Measurements from ENCODE around the gene HOXA3.

The HOXA3 gene

DNA sequence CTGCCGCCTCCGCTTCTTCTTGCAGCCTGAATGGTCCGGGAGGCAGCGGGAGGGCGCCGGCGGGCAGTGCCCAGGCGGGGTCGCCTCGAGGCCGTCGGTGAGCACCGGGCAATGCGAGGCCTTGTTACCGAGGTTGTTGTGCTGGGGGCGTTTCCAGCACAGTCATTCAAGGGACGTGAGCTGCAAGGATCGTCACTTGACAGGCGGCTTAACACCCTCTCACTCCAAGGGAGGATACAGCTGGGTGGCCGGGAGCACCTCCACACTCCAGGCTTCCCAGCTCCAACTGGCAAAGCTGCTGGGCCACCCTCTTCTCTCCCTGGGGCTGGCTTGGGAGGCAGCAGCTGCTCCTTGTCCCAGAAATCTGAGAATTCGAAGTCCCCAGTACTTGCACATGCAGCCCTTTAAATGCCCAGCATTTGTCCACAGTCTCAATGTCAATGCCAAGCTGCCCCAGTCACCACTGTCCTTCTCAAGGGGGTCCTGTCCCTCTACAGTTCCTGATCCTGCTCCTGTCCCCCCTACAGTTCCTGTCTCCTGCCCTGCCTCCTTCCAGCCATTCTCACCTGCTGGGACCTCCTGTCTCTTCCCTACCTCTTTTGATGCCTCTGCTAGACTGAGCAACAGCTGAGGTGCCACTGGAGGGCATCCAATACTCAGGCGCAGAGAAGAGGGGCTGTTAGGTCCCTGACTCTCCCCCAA, 37.1 kb upstream of the HOXA3 start:
- DNase-seq (ENCODE audit: low spot score), result no peak

DNA sequence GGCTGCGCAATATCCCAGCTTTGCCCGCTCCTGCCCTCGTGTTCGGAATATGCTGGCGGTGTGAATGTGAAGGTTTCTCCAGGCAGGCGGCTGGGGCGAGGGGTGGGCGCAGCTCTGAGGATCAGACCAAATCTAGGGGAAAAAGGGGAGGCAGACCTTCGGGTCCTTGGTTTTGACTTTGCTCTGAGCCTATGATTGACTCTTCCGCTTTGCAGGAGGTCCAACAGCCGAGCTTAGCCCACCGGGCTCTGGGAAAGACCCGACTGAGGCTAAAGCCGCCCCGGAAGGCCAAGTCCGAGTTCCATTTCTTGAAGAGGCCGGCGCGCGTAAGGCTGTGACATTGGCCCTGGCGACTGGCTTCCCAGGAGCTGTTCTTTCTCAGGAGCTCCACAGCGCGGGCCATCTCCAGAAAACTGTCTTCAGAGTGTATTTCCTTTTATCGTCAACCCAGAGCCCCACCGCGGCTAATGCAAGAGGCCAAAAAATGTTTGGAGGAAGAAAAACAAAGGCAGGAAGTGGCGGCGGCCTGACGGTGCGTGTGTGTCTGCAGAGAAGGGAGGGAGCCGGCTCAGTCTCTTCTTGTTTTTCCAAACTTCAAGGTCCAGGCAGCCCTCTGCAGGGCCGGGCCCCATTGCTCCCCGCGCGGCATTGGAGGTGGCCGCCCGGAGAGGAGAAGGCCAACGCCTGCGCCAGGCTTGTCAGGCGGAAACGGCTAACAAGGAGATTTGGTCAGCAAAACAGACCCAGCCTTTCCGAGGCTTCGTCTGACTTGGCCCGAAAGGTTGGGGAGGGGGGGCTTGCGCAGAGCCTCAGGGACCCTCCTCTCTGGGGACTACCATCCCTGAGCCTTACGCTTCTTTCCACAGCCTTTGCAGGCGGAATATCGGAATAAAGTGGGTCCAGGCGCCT, 36.3 kb upstream of the HOXA3 start:
- no peak for DNase-seq (ENCODE audit: low spot score)

- no peak for DNase-seq (ENCODE audit: low spot score)
Measured at GRCh38 chr7:27187475-27188385, 35.3 kb upstream of the HOXA3 start.

DNA sequence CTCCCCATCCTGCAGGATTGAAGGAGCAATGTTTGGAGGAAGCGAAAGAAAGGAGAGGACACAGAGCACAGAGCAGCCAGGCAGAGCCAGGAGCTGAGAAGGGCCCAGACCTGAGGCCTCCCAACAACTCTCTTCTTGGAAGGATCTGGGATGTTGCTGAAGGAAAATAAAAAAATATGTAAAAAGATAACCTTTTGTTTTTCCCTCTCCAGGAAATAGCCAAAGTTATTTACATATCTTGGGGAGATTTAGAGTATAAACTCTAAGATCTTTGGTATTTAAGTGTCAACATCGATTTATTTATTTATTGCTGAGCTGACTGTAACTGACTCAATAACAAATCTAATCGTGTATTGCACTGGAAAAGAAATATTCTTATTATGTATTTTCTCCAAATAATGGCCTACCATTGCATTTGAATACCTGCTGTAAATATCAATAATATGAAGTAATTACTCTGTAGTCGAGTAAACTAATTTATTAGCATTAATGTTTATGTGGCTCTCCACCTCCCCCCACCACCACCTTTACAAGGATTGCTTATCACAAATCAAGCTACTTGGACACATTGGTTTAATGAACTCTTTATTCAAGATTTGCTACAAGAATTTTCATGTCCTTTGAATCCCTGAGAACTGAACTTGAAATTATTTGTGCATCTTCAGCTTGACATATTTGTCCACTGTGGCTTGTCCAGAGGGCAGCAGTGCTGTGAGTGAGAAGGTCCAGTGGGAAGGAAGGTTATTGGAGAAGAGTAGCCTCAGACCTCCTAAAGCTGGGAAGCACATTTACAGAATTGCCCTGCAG, 34.5 kb upstream of the HOXA3 start:
- DNase-seq (ENCODE audit: low spot score), result no peak

- no peak for DNase-seq (ENCODE audit: low spot score)
Measured at GRCh38 chr7:27185854-27186667, 33.7 kb upstream of the HOXA3 start.

DNA sequence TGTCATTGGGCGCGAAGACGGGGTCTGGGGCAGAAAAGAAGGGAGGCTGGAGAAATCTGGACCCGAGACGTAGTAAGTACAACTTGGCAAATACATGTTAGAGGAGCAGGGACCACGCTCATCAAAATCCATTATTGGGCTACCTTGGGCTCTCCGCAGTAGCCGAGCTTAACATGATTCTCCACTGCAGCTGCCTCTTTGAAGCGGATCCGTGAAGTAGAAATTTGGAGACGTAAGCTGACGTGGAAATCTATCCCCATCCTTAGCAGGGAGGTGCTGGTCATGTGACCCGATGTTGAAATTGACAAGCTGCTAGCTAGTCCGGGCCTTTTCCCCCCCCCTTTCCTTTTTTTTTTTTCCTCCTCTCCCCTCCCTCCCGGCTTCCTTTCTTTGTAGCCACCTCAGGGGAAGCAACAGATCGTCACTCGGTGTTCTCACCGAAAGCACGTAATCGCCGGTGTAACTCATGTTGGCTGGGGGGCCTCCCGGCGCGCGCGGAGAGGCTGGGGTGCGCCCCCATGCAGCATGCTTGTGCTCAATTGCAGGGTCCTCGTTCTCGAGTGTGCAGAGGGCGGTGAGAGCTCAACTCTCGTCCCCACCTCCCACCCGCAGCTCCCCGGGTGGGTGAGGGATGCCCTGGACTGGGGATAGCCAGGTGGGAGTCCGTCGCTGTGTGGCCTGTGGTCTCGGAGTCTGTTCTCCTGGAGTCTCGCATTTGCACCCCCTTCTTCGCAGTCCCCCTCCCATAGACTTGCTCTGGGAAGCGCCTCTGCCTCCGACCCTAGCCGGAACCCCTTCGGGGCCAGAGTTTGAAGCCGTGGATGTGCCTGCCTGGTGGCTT, 32.9 kb upstream of the HOXA3 start, which contains the start of gene HOXA11:
Gene HOXA11, minus strand, starts transcription at position 220 of the 841 bp plus-strand sequence. Its CDS starts 88 bp downstream, at position 132.
- DNase-seq (ENCODE audit: low spot score), result no peak

DNA sequence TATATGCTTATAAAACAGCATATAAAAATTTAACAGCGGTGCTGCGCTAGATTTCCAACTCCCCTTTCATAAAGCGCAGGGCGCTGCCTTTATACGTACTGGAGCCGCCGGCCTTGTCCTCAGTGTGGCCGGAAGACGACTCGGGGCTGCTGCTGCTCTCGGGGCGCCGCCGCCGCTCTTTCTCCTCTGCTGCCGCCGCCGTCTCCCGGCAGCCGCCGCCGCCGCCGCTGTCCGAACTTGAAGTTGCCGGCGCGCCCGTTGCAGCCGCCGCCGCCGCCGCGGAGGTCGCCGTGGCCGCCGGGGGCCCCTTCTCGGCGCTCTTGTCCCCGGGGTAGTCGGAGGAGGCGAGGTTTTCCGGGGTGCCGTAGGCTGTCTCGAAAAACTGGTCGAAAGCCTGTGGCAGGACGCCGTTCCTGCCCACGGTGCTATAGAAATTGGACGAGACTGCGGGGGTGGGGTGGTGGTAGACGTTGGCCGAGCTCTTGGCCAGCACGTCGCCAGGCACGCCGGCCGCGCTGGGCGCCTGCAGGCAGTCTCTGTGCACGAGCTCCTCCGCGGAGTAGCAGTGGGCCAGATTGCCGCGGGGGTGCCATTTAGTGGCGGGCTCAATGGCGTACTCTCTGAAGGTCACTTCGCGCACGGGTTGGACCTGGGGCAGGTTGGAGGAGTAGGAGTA, 32.1 kb upstream of the HOXA3 start:
- DNase-seq (ENCODE audit: low spot score), result no peak

DNA sequence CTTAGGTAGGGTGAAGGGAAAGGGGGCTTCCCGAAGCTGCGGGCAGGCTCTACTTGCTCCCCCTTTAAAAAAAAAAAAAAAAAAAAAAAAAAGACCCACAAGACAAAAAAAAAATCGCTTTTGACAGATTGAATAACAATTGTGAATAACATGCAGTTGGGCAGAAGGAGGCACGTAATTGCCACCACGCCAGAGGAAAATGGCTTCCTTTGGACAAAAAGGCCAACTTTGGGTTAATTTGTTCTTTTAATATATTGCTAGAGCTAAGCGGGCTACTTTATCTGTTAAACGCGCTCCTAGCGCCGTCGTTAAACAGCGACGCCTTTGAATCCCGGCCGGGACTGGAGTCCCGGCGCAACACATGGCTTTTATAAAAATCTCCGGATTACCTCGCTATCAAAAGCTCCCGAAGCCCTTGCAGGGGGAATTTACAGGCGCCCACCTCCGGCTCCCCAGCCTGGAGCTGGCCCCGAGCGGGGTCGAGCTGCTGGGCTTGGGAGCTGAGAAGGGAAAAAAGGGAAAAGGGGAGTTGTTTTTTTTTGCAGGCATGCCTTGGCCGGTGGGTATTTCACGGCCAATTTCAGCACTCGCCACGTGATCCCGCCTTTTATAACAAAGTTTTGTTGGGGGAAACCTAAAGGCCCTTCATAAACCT, 31.4 kb upstream of the HOXA3 start:
- no peak for DNase-seq (ENCODE audit: low spot score)

- DNase-seq (ENCODE audit: low spot score), result no peak
Measured at GRCh38 chr7:27182861-27183681, 30.7 kb upstream of the HOXA3 start.

DNA sequence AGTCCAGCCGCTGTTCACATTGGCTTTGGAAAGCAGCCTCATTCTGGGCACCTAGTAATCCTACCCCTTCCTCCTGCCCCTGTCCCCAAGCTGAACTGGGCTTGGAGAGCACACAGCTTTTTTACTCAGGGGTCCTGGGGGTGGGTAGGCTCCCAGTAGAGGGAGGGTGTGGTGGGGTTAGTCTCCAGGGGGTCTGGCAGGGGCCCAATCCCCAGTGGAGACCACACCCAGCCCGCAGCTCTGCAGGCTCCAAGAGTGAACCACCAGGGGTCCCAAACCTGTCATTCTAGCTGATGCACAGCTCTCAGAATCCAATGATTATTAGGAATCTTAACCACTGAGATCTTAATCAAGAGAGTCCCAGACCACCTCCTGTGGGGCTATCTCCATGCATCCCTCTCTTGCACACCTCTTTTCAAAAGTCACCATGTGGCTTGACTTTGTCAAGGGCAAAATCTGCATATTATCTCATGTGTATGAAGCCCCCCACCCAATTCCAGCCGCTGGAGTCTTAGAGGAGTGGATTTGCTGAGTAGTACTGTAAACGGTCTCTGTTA, 30.0 kb upstream of the HOXA3 start:
- no peak for DNase-seq (ENCODE audit: low spot score)

- no peak for DNase-seq (ENCODE audit: low spot score)
Measured at GRCh38 chr7:27181795-27182275, 29.5 kb upstream of the HOXA3 start.

- no peak for DNase-seq (ENCODE audit: low spot score)
Measured at GRCh38 chr7:27180431-27181420, 28.3 kb upstream of the HOXA3 start.

- no peak for DNase-seq (ENCODE audit: low spot score)
Measured at GRCh38 chr7:27179503-27180430, 27.4 kb upstream of the HOXA3 start.

- DNase-seq (ENCODE audit: low spot score), result no peak
Measured at GRCh38 chr7:27179030-27179429, 26.6 kb upstream of the HOXA3 start.

GRCh38 chr7:27178366-27178765, 26.0 kb upstream of the HOXA3 start:
- DNase-seq (ENCODE audit: low spot score), result no peak

Data from kidney capillary endothelial cell (primary cell).